HepG2 (cell line): ENCODE measurements around the gene BMP2K. TPM values are rescaled to one million over a fixed set of nuclear protein-coding genes. Genes with fewer than 3 reads are reported as not detected.

Experiments
- EED ChIP-seq: sonication (generic); formaldehyde crosslinking; IDR thresholded peaks from 2 replicates; pipeline ENCODE4 v1.5.0; 2020; ENCODE audit warnings: mild to moderate bottlenecking, missing genetic modification reagents
- ZMYM3 ChIP-seq: sonication (generic); formaldehyde crosslinking; IDR thresholded peaks from 2 replicates; pipeline ENCODE4 v1.5.1; 2020; ENCODE audit warnings: mild to moderate bottlenecking, missing genetic modification reagents
- ZNF790 ChIP-seq: sonication (generic); formaldehyde crosslinking; IDR thresholded peaks from 2 replicates; pipeline ENCODE4 v1.8.0; 2022; ENCODE audit warnings: missing genetic modification reagents, mild to moderate bottlenecking, borderline replicate concordance
- polyA plus RNA-seq, 8 experiments: library from polyadenylated mRNA; depleted of rRNA in 3 of 8; stranded (reverse) in 7 of 8; unstranded in 1 of 8; fragments of >200 nt; fragmentation: Illumina TruSeq in 4 of 8; extraction: Trizol in 4 of 8; gene quantifications; 2 replicates each; pipeline versions ENCODE4 v1.2.1 to v1.2.3, GENCODE V29; 2011 to 2016; ENCODE audit warnings: low read depth in 4 of 8, missing spikeins in 1 of 8, mixed read lengths in 1 of 8; ENCODE audit not compliant: insufficient read depth in 1 of 8
- total RNA-seq, 5 experiments: library from RNA; depleted of rRNA; stranded (reverse); fragments of >200 nt; fragmentation: Illumina TruSeq; extraction: Trizol; gene quantifications; 2 replicates each; pipeline ENCODE4 v1.2.3, GENCODE V29; 2016; ENCODE audit warnings: low read depth in 1 of 5
- TF ChIP-seq, protein P1 (sequence below): sonication (generic); formaldehyde crosslinking; IDR thresholded peaks from 2 replicates; pipeline ENCODE4 v1.5.0; 2020; ENCODE audit warnings: missing genetic modification reagents
- TF ChIP-seq, protein P2 (sequence below): IDR thresholded peaks from 2 replicates; pipeline ENCODE4 v1.6.1; 2016; ENCODE audit warnings: low read depth, missing genetic modification reagents, missing compliant biosample characterization
- TF ChIP-seq, protein P3 (sequence below): sonication (generic); formaldehyde crosslinking; IDR thresholded peaks from 2 replicates; pipeline ENCODE4 v1.9.0; 2021; ENCODE audit warnings: mild to moderate bottlenecking, missing genetic modification reagents
- TF ChIP-seq, protein P4 (sequence below): IDR thresholded peaks from 2 replicates; pipeline ENCODE4 v1.6.1; 2012; ENCODE audit warnings: low read length, improper control_type of control experiment
- TF ChIP-seq, protein P5 (sequence below): sonication (generic); formaldehyde crosslinking; IDR thresholded peaks from 2 replicates; pipeline ENCODE4 v1.8.0; 2022; ENCODE audit warnings: missing genetic modification reagents, mild to moderate bottlenecking, borderline replicate concordance

The BMP2K gene
- total and polyA plus RNA-seq, 2 of the 13 experiments (the other 11 are each of a cell fraction or from before 2014, with no cell fraction given) = 8.6 to 15.2 TPM

DNA sequence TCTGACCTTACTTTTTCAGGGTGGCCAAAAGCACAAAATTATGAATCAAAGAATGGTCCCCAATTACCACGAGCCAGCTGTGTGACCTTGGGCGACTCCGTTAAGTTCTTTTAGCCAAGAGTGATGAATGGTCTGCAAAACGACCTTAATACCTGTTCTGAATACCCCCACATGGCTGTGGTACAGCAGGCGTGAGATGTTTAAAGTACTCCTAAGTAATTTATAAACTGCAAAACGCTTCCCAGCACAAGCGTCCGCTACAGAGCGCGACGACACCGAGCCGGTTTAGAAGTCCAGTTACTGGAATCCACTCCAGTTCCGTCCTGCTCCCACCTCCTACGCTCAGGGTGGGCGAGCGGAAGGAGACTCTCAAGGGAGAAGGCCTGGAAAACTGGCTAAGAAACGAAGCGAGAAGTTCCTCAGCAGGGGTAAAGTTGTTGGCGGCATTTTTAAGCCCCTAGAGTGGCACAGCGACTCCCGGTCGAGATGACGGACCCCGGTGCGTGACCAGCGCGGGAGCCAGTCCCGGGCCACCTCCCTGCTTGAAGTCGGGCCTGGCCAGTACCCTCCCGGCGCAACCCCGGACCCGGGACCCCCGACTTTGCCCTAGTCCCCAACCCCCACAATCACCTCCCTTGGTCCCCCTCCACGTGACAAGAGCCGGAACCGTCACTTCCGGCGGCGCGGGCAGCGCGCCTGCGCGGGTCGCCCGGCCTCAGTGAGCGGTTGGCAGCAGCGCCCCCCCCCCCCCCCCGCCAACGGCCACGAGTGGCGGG is 659 bp upstream of the BMP2K start (continued):
- TF ChIP-seq, protein P1, sequence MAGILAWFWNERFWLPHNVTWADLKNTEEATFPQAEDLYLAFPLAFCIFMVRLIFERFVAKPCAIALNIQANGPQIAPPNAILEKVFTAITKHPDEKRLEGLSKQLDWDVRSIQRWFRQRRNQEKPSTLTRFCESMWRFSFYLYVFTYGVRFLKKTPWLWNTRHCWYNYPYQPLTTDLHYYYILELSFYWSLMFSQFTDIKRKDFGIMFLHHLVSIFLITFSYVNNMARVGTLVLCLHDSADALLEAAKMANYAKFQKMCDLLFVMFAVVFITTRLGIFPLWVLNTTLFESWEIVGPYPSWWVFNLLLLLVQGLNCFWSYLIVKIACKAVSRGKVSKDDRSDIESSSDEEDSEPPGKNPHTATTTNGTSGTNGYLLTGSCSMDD (CRISPR knock-in tag) = no peak
- TF ChIP-seq, protein P2, sequence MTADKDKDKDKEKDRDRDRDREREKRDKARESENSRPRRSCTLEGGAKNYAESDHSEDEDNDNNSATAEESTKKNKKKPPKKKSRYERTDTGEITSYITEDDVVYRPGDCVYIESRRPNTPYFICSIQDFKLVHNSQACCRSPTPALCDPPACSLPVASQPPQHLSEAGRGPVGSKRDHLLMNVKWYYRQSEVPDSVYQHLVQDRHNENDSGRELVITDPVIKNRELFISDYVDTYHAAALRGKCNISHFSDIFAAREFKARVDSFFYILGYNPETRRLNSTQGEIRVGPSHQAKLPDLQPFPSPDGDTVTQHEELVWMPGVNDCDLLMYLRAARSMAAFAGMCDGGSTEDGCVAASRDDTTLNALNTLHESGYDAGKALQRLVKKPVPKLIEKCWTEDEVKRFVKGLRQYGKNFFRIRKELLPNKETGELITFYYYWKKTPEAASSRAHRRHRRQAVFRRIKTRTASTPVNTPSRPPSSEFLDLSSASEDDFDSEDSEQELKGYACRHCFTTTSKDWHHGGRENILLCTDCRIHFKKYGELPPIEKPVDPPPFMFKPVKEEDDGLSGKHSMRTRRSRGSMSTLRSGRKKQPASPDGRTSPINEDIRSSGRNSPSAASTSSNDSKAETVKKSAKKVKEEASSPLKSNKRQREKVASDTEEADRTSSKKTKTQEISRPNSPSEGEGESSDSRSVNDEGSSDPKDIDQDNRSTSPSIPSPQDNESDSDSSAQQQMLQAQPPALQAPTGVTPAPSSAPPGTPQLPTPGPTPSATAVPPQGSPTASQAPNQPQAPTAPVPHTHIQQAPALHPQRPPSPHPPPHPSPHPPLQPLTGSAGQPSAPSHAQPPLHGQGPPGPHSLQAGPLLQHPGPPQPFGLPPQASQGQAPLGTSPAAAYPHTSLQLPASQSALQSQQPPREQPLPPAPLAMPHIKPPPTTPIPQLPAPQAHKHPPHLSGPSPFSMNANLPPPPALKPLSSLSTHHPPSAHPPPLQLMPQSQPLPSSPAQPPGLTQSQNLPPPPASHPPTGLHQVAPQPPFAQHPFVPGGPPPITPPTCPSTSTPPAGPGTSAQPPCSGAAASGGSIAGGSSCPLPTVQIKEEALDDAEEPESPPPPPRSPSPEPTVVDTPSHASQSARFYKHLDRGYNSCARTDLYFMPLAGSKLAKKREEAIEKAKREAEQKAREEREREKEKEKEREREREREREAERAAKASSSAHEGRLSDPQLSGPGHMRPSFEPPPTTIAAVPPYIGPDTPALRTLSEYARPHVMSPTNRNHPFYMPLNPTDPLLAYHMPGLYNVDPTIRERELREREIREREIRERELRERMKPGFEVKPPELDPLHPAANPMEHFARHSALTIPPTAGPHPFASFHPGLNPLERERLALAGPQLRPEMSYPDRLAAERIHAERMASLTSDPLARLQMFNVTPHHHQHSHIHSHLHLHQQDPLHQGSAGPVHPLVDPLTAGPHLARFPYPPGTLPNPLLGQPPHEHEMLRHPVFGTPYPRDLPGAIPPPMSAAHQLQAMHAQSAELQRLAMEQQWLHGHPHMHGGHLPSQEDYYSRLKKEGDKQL (CRISPR knock-in tag) = no peak
- TF ChIP-seq, protein P3, sequence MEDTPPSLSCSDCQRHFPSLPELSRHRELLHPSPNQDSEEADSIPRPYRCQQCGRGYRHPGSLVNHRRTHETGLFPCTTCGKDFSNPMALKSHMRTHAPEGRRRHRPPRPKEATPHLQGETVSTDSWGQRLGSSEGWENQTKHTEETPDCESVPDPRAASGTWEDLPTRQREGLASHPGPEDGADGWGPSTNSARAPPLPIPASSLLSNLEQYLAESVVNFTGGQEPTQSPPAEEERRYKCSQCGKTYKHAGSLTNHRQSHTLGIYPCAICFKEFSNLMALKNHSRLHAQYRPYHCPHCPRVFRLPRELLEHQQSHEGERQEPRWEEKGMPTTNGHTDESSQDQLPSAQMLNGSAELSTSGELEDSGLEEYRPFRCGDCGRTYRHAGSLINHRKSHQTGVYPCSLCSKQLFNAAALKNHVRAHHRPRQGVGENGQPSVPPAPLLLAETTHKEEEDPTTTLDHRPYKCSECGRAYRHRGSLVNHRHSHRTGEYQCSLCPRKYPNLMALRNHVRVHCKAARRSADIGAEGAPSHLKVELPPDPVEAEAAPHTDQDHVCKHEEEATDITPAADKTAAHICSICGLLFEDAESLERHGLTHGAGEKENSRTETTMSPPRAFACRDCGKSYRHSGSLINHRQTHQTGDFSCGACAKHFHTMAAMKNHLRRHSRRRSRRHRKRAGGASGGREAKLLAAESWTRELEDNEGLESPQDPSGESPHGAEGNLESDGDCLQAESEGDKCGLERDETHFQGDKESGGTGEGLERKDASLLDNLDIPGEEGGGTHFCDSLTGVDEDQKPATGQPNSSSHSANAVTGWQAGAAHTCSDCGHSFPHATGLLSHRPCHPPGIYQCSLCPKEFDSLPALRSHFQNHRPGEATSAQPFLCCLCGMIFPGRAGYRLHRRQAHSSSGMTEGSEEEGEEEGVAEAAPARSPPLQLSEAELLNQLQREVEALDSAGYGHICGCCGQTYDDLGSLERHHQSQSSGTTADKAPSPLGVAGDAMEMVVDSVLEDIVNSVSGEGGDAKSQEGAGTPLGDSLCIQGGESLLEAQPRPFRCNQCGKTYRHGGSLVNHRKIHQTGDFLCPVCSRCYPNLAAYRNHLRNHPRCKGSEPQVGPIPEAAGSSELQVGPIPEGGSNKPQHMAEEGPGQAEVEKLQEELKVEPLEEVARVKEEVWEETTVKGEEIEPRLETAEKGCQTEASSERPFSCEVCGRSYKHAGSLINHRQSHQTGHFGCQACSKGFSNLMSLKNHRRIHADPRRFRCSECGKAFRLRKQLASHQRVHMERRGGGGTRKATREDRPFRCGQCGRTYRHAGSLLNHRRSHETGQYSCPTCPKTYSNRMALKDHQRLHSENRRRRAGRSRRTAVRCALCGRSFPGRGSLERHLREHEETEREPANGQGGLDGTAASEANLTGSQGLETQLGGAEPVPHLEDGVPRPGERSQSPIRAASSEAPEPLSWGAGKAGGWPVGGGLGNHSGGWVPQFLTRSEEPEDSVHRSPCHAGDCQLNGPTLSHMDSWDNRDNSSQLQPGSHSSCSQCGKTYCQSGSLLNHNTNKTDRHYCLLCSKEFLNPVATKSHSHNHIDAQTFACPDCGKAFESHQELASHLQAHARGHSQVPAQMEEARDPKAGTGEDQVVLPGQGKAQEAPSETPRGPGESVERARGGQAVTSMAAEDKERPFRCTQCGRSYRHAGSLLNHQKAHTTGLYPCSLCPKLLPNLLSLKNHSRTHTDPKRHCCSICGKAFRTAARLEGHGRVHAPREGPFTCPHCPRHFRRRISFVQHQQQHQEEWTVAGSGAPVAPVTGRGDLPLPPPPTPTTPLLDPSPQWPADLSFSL (CRISPR knock-in tag) = no peak
- TF ChIP-seq ZMYM3 (peak; percentile 80), EED (CRISPR knock-in tag) (0 out of 2 replicates have a peak, but pooled peaks have one; percentile 60), ZNF790 (CRISPR knock-in tag) (no peak)
- TF ChIP-seq, protein P4, sequence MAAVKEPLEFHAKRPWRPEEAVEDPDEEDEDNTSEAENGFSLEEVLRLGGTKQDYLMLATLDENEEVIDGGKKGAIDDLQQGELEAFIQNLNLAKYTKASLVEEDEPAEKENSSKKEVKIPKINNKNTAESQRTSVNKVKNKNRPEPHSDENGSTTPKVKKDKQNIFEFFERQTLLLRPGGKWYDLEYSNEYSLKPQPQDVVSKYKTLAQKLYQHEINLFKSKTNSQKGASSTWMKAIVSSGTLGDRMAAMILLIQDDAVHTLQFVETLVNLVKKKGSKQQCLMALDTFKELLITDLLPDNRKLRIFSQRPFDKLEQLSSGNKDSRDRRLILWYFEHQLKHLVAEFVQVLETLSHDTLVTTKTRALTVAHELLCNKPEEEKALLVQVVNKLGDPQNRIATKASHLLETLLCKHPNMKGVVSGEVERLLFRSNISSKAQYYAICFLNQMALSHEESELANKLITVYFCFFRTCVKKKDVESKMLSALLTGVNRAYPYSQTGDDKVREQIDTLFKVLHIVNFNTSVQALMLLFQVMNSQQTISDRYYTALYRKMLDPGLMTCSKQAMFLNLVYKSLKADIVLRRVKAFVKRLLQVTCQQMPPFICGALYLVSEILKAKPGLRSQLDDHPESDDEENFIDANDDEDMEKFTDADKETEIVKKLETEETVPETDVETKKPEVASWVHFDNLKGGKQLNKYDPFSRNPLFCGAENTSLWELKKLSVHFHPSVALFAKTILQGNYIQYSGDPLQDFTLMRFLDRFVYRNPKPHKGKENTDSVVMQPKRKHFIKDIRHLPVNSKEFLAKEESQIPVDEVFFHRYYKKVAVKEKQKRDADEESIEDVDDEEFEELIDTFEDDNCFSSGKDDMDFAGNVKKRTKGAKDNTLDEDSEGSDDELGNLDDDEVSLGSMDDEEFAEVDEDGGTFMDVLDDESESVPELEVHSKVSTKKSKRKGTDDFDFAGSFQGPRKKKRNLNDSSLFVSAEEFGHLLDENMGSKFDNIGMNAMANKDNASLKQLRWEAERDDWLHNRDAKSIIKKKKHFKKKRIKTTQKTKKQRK = no peak
- TF ChIP-seq, protein P5, sequence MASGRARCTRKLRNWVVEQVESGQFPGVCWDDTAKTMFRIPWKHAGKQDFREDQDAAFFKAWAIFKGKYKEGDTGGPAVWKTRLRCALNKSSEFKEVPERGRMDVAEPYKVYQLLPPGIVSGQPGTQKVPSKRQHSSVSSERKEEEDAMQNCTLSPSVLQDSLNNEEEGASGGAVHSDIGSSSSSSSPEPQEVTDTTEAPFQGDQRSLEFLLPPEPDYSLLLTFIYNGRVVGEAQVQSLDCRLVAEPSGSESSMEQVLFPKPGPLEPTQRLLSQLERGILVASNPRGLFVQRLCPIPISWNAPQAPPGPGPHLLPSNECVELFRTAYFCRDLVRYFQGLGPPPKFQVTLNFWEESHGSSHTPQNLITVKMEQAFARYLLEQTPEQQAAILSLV = peak; percentile 23; the same call in 1 of the 2 replicates
